NCI-H128 (cell line): ENCODE data around the gene ACP6.
A peak's percentile ranks its signal among the peaks of the same experiment; 100 is the strongest.

ENCODE experiments used
- DNase-seq: peaks from one replicate; lab custom pipeline; 2025; ENCODE audit not compliant: unreplicated experiment; lab: John Stamatoyannopoulos, UW

ACP6 gene

DNA sequence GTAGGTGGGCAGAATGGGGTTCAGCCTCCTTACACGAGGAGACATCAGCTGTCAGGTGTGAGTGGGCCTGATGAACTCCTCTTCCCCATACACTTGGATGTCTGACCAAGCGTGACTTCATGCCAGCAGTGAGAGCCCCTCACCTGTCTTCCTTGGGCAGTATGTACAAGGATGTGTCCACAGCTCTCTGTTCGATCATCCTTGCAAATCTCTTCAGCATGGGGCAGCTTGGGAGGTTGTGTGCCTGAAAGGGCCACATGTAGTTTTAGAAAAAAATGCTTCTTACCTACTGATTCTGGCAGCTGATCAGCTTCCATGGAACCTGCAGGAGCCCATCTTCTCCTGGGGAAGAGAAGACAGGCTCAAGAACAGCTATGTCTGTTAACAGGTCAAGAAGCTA lies 18.0 kb downstream of the ACP6 start:
- DNase-seq, result no peak

DNA sequence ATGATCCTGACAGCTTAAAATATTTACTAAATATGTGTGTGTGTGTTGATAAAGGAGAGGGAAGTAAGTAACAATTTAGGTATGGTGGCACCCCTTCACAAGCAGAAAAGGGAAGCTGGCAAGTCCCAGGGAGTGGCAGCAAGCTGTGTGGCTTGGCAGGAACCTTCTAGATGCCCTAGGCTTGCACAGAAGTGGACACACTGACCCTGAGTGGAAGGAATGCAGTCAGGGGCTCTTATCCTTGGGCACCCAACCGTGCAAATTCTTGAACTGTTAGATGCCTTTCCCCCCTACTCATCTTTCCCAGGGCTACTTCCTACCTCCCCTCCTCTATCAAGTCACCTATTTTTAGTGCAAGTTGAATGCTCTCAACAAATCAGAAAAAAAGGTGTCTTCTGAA lies 18.9 kb downstream of the ACP6 start:
- no peak for DNase-seq

DNA sequence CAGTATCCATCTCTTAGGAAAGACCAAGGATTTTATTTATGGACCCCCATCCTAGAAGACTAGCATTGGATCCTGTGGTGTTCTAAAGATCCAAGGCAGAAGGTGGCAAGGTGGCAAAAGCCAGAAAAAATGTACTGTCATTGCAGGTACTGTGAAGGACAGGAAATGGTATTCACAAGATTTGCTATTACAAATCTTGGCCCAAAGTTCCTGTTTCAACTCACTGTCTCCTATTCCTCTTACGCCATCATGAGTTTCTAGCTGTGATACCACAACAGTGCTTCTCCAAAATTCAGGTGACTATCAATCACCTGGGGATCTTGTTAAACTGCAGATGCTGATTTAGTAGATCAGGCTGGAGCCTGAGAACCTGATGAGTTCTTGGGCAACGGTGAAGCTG lies 21.4 kb downstream of the ACP6 start:
- DNase-seq, result no peak

DNA sequence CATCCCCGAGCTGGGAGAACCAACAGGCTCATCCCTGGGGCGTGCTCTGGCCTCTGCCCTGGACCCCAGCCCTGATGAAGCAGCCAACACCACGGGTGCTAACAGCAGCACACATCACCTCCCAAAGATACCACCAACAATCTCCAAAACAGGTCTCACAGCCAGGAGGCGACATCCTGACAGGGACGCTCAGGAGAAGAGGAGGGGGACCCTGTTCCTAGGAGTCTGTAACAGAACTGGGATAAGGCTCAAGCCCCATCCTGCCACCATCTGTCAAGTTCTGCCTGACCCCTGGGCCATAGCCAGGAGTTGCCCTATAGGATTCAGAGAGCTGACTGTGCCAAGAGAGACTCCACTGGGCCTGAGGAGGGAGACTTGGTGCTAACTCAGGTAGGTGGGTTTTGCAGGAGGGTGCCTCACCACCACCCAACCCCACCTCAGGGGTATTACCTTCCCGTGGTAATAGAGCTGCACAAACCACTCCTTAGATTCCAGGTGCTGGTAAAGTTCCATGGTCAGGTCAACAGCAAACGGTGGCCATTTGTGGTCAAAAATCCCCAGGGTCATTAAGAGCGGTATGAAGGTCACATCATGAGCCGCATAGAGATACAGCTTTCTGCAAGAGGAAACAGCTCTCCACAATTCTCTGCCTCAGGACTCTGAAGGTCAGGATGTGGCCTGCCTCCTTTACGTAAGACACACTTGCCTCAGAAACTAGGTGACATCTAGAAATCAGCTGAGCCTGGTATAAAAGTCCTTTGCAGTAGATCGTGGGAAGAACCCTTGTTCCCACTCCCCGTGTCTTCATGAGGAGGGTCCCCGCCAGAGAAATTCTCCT lies 22.3 kb downstream of the ACP6 start:
- DNase-seq, result no peak

DNA sequence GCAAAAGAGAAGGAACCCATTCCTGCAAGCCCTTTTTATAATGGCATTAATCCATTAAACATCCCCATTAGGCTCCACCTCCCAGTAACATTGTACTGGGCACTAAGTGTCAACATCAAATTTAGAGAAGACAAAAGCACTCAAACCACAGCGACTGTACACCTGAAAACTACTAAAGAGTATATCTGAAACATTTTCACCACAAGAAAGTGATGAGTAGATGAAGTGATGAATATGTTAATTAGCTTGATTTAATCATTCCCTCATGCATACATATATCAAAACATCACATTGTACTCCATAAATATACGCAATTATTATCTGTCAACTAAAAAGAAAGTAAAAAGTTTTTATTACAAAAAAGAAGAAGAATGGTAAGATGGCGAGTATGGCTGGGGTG lies 26.4 kb downstream of the ACP6 start:
- DNase-seq, result no peak

DNA sequence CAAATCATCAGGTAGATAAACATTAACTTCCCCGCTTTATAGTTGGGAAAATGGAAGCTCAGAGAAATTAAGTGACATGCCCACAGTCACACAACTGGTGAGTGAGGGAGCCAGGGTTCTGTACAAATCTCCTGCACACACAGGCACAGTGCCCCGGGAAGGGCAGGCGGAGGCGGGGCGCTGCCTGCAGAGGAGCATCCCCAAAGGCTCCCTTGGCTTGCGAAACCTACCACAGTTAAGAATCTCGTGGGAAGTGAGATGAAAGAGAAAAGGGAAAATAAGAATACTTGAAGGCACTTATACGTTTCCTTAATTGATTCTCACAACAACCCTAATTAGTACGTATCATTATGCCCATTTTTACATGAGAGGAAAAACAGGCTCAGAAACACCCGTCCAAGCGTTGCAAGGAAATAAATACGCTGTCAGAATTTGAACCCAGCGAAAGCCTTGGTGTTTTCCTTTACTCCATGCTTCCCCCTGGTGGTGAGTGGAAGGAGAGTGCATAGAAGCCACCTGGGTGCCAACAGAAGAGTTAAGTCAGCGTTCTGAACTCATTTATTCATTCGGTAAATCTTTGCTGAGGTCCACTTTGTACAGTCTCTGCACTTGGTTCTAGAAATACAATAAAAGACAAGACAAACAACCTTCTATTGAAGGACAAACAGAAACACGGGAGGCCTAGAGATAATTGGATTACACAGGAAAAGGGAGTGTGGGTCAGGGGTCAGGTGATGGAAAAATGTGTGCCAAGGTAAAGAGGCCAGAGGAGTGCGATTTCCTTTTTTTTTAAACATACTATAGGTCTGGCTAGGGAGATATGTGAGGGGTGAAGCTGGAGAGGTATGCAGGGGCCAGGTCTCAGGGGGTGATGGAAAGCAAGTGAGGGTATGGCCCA lies 28.4 kb downstream of the ACP6 start:
- DNase-seq, result peak; percentile 10

DNA sequence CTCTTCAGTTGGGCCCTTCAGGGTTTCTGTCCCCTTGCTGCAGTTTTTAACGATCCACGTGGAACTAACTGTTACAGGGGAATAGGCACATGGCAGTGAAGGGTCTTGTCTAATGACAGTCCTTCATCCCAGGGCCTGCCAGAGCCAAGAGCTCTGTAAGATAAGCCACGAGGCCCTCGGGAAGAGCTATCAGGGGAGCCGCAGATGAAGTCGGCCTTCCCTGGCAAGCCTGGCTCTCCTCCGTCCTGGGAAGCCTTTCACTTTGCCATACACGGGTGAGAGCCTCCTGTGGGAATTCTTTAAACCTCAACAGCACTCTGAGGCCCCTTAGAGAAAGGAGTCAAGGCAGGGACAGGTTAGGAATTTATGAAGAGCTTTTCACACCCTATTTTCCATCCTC lies 29.0 kb downstream of the ACP6 start:
- no peak for DNase-seq

DNA sequence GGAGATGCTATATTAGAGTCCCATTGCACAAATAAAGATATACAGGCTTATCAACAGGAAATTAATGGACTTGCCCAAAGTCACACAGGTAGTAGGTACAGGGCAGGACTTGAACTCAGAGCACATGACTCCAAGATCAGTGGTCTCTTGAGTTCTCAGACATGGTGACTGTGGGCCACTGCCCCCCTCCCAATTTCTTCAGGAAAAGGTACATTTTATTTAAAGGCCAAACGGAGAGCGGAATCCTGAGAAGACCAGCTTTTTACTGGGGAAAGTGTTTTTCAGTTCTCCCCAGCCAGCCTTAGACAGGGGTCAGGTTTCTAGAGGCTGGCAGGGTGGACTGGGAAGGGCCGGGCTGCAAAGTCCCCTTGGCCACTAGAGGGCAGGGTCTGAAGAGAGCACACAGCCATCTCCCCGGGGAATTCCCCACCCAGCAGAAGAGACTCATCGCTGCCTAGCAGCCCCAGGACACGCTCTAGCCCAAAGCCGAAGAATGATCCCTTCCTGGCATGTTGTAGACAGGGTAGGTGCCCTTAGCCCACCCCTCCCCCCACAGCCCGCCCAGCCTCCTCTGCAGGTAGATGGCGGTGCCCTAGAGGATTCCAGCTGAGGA lies 29.7 kb downstream of the ACP6 start:
- DNase-seq, result peak; percentile 73

DNA sequence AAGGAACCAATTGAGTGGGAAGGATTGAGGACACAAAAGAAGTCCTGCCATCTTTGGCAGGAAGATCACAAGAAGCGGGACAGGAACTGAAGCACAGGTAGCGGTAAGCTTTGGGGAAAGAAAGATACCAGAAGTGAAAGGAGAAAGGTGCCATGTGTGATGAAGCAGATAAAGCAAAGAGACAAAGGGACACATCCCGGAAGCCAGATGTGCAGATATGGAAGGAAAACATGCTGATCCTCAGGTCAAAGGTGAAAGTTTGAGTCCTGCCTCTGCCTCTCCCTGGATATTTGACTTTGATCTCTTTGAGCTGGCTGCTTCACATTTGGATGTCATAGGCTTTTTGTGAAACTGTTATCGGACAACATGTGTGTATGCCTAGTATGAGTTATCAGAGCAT lies 34.0 kb downstream of the ACP6 start:
- DNase-seq, result no peak

DNA sequence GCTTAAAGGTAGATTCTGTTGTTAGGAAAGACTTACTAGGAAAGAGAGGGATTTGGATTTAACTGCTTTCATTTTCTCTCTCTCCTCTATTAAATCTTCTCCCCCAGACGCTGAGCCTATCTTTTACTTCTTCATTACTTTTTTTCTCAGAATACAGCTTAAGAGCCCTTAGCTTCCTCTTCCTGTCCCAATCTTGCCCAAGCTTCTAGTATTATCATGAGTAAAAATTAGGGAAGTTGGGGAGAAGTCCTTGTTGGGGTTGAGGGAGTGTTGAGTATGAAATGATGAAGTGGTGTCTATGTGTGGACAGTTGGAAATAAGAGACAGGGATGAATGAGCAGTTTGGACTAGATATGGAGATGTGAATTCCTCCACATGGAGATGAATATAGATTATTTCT lies 35.0 kb downstream of the ACP6 start:
- no peak for DNase-seq

DNA sequence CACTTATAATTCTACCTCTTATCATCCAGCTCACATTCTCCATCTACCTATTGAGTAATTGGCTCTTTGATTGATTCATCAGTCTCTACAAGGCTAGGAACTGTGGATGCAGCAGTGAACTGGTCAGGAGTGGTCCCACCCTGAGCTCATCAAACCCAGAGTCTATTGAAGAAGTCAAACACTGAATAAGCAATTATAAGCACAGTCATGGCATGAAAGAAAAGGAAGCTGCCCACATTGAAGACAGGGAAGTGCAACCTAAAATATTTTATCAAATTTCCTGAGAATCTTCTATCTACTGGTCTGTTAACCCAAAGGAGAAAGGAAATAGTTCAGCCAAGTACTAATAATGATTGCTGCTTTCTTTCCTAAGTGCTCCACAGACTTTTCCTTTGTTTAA lies 35.7 kb downstream of the ACP6 start:
- no peak for DNase-seq

DNA sequence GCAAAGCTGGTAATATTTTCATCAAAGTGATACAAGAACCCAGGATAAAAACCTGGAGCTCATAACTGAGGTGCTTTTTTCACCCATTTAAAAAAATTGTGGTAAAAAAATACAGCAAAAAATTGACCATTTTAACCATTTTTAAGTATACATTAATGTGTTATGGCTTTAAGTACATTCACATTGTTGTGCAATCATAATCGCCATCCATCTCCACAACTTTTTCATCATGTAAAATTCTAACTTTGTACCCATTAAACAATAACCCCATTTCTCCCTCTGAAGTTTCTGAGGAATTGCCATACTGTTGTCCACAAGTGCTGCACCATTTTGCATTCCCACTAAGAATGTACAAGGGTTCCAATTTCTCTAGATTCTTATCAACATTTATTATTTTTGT lies 36.6 kb downstream of the ACP6 start:
- no peak for DNase-seq

DNA sequence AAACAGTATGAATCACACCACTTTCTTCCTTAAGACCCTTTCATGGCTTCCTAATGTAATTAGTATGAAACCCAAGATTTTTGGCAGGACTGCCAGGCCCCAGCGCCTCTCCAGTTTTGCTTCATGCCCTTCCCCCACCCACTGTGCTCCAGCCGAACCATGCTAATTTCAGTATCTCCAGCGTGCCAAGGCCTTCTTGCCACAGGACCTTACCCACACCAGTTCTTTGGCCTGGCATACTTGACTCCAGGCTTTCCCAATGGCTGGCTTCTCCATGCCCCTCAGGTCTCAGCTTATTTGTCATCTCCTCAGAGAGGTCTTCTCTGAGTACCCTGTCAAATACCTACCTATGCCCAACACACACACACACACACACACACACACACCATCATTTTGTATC lies 38.5 kb downstream of the ACP6 start:
- DNase-seq, result no peak

DNA sequence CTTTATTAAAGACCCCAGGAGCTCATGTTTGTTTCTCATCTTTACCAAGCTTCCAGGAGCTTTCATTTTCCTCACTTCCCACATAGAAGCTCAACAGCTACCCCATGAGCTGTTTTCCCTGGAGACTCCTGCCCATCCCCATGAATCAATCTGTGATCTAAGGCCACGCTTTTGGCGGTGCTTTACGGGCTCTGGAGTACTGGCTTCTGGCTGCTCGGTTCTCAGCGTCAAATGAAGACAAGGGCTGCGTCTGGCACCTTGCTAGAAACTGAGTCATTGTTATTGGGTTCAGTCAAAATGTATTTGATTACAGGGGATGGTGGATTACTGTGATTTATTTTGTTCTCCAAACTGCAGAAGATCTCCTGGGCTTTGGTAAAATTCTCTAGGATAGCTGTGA lies 39.9 kb downstream of the ACP6 start:
- no peak for DNase-seq

DNA sequence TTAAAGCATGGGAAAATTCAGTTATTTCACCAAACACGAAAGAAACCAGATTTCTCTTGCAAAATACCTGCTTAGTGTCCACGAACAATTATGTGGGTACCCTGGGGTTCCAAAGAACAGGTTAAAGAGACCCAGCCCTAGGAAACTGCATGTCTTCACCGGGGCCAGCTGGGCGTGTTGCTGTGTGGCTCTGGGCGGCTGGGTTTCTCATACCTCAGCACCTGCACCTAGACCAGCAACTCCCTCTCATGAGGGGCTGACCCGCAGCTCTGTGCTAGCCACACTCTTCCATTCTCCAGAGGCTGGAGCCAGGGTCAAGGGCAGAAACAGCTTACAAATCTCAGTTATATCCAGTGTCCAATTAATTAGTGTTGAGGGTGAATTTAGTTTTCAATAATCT lies 40.3 kb downstream of the ACP6 start:
- DNase-seq, result no peak

DNA sequence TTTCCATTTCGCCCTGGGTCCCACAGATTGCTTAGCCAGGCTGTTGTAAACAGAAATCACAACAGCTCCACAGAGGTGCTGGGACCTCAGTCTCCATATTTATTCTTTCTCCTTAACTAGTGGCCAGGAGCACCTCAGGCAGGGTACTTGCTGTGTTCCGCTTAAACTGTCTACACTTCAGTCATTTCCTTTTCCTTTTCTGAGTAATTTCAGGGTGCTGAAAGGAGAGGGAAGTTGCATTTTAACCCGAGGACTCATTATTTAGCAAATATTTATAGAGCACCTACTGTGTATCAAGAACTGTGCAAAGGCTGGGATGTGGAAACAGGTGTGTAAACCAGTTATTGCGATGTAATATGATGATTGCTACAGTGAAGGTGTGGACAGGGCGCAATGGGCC lies 41.9 kb downstream of the ACP6 start:
- DNase-seq, result no peak

DNA sequence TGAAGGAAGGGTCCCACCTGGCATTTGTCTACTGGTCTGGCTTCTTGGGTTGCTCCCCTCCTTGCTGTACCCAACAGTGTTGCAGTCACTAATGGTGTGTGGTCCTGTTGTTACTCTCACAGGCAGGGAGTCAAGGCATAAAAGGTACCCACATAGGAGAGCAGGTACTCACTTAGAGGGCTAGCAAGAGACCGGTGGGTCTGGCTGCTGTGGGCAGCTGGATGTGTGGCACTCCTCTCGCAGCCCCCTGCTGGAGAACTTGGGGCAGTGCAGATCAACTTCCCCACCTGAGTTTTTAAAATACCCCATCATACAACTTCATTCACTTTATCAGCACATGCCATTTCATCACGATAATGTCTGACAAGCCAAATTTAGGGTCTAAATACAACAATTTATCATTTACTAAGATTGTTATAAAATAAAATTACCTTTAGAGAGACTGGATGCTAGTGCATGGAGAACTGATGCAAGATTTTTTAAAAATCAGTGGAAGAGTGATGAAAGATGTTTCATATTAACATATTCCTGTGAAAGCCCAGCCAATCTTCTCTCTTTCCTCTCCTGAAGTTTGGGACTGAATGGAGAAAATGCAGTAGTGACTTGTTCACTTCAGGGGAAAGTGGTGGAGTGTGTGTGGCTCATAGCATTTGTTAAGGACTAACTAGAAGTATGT lies 42.8 kb downstream of the ACP6 start:
- DNase-seq, result no peak

DNA sequence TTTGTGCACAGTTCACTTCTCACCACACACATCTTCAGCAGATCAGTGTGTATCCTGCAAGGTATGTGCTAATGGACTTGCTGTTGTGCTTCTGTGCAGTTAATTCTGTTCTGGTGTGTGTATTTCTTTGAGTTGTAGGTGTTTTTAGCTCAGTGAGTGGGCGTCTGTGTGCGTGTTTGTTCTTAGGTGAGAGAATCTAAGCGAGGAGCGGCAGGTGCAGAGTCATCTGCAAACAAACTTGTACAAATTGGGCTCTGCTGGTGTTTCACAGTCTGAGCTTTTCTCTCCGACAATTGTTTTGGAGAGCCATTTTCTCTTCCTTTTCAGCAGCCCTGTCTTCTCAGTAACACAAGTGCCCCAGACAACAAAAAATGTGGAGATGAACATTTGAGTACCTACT lies 43.6 kb downstream of the ACP6 start:
- DNase-seq, result no peak

DNA sequence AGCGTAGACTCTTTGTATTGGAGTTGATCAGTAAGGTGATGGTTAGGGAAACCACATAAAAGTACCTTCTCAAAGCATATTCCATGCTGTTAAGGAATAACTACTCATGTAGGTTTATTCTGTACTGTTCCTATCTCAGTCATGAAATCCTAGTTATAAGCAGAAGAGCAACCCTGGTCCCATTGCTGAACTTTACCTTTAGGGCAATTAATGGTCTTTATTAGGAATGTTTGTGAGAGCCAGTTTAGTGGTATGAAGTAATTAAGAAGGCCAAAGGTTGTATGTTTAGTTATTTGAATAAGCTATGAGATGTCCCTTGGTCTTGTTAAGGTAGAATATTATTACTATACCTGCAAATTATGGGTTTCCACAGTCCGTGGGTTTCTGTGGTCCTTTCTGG lies 44.0 kb downstream of the ACP6 start:
- DNase-seq, result no peak

DNA sequence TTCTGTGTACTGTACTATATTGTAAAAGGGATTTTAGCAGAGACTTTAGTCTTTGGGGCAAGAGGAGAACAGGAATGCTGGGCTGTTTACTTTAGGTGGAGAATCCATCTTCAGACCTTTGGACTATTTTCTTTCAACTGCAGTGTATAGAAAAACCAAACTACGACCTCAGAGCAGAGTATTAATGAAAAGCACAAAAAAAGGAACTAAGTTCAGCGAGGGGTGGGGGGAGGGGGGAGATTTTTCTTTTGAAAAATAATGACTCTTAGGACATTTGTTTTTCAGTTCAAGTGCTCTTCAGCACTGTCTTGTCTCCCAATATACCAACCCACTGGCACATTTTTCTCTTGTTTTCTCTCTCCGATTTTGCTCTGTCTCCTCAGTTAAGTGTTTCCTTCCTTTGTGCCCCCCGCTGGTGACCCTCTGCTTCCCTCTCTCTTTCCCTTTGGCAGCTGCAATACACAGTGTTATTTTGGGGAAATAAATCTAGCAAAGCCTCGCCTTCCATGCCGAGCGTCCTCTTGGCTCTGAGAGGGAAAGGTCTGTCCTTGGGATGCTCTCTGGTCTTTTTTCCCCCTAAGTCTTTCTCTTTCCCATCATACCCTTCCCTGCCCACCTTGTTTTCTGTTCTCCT lies 44.8 kb downstream of the ACP6 start:
- no peak for DNase-seq

DNA sequence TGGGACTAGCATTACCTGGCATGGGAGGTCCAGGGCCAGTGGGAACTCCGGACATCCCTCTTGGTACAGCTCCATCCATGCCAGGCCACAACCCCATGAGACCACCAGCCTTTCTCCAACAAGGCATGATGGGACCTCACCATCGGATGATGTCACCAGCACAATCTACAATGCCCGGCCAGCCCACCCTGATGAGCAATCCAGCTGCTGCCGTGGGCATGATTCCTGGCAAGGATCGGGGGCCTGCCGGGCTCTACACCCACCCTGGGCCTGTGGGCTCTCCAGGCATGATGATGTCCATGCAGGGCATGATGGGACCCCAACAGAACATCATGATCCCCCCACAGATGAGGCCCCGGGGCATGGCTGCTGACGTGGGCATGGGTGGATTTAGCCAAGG lies 45.8 kb downstream of the ACP6 start:
- no peak for DNase-seq
